ENCODE data around the gene STAT3.
"Not testable (repeated sequence)": the region's sequence is repeated elsewhere in the genome, so short reads cannot be mapped to it uniquely, and the experiment has no call there.

Gene STAT3

DNA sequence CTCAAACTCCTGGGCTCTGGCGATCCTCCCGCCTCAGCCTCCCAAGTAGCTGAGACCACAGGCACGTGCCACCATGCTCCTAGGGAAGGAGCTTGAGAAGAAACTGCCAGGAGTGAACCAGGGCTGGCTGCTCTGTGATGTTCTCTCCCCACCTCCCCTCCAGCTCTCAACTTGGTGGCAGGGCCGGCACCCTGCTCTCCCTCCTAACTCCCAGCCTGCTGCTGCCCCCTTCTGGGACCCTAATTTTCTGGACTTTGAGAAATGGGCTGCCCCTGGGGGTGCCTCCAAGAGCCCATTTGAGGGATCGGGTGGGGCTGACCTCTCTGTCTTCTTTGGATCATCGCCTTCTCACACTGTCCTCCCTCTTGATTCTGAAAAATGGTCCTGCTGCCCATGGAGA is 14.9 kb upstream of the STAT3 start:
- DNase-seq (ENCODE audit: low read depth): no peak
- peak; percentile 15 for TF ChIP-seq CTCF (IDR thresholded peaks at IDR 0.05; ENCODE audit: control insufficient read depth, insufficient read depth, low read depth, low read length, missing control alignments)
- no peak overlapping the region for H3K4me3 ChIP-seq (ENCODE audit: control insufficient read depth, low read depth, low read length)

GRCh38 chr17:42402117-42402516 is 13.9 kb upstream of the STAT3 start:
- no peak for DNase-seq (ENCODE audit: low read depth)
- no peak overlapping the region for H3K4me3 ChIP-seq (ENCODE audit: control insufficient read depth, low read depth, low read length)
- no peak for TF ChIP-seq CTCF (IDR thresholded peaks at IDR 0.05; ENCODE audit: control insufficient read depth, insufficient read depth, low read depth, low read length, missing control alignments)

GRCh38 chr17:42400844-42401375 is 12.7 kb upstream of the STAT3 start:
- H3K4me3 ChIP-seq (ENCODE audit: control insufficient read depth, low read depth, low read length); DNase-seq (ENCODE audit: low read depth): not testable (repeated sequence)

GRCh38 chr17:42399948-42400843 is 12.0 kb upstream of the STAT3 start:
- no peak overlapping the region for H3K4me3 ChIP-seq (ENCODE audit: control insufficient read depth, low read depth, low read length)
- no peak for DNase-seq (ENCODE audit: low read depth)
- no peak for TF ChIP-seq CTCF (IDR thresholded peaks at IDR 0.05; ENCODE audit: control insufficient read depth, insufficient read depth, low read depth, low read length, missing control alignments)

DNA sequence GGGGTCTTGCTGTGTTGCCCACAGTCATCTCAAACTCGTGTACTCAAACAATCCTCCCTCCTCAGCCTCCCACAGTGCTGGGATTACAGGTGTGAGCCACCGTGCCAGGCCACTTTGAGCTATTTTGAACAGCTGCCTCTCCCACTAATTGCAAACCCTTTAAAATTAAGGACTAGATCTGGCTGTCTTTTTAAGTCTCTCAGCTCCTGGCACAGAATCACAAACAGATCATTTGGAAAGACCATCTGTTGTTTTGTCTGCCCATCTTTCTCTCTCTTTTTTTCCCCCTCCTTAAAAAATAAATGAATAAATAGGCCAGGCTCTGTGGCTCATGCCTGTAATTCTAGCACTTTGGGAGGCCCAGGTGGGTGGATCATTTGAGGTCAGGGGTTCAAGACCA is 10.9 kb upstream of the STAT3 start:
- TF ChIP-seq CTCF (IDR thresholded peaks at IDR 0.05; ENCODE audit: control insufficient read depth, insufficient read depth, low read depth, low read length, missing control alignments): no peak
- no peak overlapping the region for H3K4me3 ChIP-seq (ENCODE audit: control insufficient read depth, low read depth, low read length)
- DNase-seq (ENCODE audit: low read depth): no peak

GRCh38 chr17:42395601-42396000 is 7.4 kb upstream of the STAT3 start:
- not testable (repeated sequence) for H3K4me3 ChIP-seq (ENCODE audit: control insufficient read depth, low read depth, low read length); DNase-seq (ENCODE audit: low read depth)

- no peak for TF ChIP-seq CTCF (IDR thresholded peaks at IDR 0.05; ENCODE audit: control insufficient read depth, insufficient read depth, low read depth, low read length, missing control alignments)
- no peak for DNase-seq (ENCODE audit: low read depth)
- no peak overlapping the region for H3K4me3 ChIP-seq (ENCODE audit: control insufficient read depth, low read depth, low read length)
Observed at GRCh38 chr17:42394838-42395237, 6.6 kb upstream of the STAT3 start.

Measured in AG09309 (cell line).